CD4-positive, alpha-beta T cell treated with Interferon gamma for 1 hour (primary cell): ENCODE data around the gene OR2F1.

Experiments
- DNase-seq: peaks from one replicate; pipeline ENCODE4 v3.0.0-alpha.2; 2020

The OR2F1 gene

GRCh38 chr7:143954544-143954943, at the start of gene OR2F1:
Gene OR2F1 (plus strand): TSS chr7:143954844. CDS start chr7:143959971, 5,127 bp downstream.
- DNase-seq: no peak

- DNase-seq: no peak
Measured at GRCh38 chr7:143905509-143905908, 49.1 kb upstream of the OR2F1 start.

GRCh38 chr7:143906151-143906550, 48.5 kb upstream of the OR2F1 start:
- no peak for DNase-seq

- no peak for DNase-seq
Measured at GRCh38 chr7:143906895-143907294, 47.7 kb upstream of the OR2F1 start.

- no peak for DNase-seq
Measured at GRCh38 chr7:143908120-143908519, 46.5 kb upstream of the OR2F1 start.

- no peak for DNase-seq
Measured at GRCh38 chr7:143909863-143910262, 44.8 kb upstream of the OR2F1 start.

- no peak for DNase-seq
Measured at GRCh38 chr7:143910473-143911248, 44.0 kb upstream of the OR2F1 start.

- no peak for DNase-seq
Measured at GRCh38 chr7:143913945-143914615, 40.6 kb upstream of the OR2F1 start.

- no peak for DNase-seq
Measured at GRCh38 chr7:143914938-143915652, 39.5 kb upstream of the OR2F1 start.

GRCh38 chr7:143924851-143925250, 29.8 kb upstream of the OR2F1 start:
- no peak for DNase-seq

GRCh38 chr7:143929224-143929920, 25.3 kb upstream of the OR2F1 start:
- DNase-seq: no peak

GRCh38 chr7:143931739-143932138, 22.9 kb upstream of the OR2F1 start:
- DNase-seq: no peak

- DNase-seq: no peak
Measured at GRCh38 chr7:143934526-143935325, 19.9 kb upstream of the OR2F1 start, which contains the start of gene OR2F2. Gene OR2F2 (plus strand): TSS chr7:143935233. CDS start chr7:143935233, 0 bp downstream.

GRCh38 chr7:143936087-143937009, 18.3 kb upstream of the OR2F1 start:
- no peak for DNase-seq

- no peak for DNase-seq
Measured at GRCh38 chr7:143938379-143939243, 16.0 kb upstream of the OR2F1 start.

- DNase-seq: no peak
Measured at GRCh38 chr7:143945423-143945822, 9.2 kb upstream of the OR2F1 start.

GRCh38 chr7:143947111-143947510, 7.5 kb upstream of the OR2F1 start:
- DNase-seq: no peak

GRCh38 chr7:143948733-143949132, 5.9 kb upstream of the OR2F1 start:
- no peak for DNase-seq

- DNase-seq: no peak
Measured at GRCh38 chr7:143953421-143953820, 1.2 kb upstream of the OR2F1 start.

- no peak for DNase-seq
Measured at GRCh38 chr7:143954135-143954534, 509 bp upstream of the OR2F1 start.
